Measurements from ENCODE around the gene CAMKK2.
"Not testable (repeated sequence)": the region's sequence is repeated elsewhere in the genome, so short reads cannot be mapped to it uniquely, and the experiment has no call there.

CAMKK2 gene

DNA sequence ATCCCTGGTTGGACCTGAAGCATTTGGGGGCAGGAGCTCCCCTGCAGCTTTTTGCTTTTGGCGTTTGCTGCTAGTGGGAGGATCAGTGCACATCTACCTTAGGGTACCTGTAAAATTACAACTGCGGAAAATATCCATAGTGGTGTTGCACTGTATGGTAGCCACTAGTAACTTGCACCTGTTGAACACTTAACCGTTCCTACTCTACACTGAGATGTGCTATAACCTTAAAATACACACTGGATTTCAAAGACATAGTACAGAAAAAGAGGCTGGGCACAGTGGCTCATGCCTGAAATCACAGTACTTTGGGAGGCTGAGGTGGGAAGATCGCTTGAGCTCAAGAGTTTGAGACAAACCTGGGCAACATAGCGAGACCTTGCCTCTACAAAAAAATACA lies 83.6 kb downstream of the CAMKK2 start:
- no peak for TF ChIP-seq POLR2A (IDR thresholded peaks at IDR 0.05; ENCODE audit: low read depth, low read length)
- TF ChIP-seq POLR2AphosphoS5 (IDR thresholded peaks at IDR 0.05; ENCODE audit: low read depth, low read length): no peak
- TF ChIP-seq TAF1 (IDR thresholded peaks at IDR 0.05; ENCODE audit: low read depth, low read length): no peak
- TF ChIP-seq POU2F2 (IDR thresholded peaks at IDR 0.05; ENCODE audit: low read depth, low read length): no peak
- TF ChIP-seq PAX5 (IDR thresholded peaks at IDR 0.05; ENCODE audit: insufficient read depth, low read length, severe bottlenecking): no peak
- TF ChIP-seq SPI1 (IDR thresholded peaks at IDR 0.05; ENCODE audit: low read depth, low read length): no peak
- DNase-seq (ENCODE audit: insufficient read length, low spot score): no peak
- no peak for FAIRE-seq

DNA sequence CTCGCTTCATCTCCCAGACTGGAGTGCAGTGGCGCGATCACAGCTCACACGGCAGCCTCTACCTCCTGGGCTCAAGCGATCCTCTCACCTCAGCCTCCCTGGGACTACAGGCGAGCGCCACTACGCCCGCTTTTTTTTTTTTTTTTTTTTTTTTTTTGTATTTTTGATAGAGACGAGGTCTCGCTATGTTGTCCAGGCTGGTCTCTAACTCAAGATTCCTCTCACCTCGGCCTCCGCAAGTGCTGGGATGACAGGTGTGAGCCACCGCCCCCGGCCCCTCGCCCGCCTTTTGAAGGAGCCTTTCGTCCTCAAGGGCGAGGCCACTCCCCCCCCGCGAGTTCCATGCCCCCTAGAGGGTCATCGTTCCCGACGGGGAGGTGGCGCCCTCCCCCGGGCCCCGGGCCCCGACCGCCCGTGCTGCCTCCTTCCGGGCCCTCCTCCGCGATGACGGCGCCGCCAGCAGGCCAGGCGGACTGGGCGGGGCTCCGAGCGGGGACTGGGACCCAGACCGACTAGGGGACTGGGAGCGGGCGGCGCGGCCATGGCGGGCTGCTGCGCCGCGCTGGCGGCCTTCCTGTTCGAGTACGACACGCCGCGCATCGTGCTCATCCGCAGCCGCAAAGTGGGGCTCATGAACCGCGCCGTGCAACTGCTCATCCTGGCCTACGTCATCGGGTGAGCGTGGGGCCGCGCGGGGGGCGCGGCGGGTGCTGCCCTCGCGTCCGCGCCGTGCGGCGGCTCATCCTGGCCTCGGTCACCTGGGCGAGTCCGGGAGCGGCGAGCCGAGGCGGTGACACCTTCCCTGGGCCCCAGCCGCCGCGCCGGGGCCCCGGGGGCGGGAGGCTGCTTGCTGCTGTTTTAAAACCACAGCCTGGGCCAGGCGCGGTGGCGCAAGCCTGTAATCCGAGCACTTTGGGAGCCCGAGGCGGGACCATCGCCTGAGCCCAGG lies 86.6 kb downstream of the CAMKK2 start, which contains the start of gene P2RX4:
Gene P2RX4 (plus strand): TSS at position 506 of the 949 bp plus-strand sequence. CDS start 36 bp downstream, at position 542.
- DNase-seq (ENCODE audit: insufficient read length, low spot score) (peak; percentile 91), FAIRE-seq (peak; percentile 88)
- TF ChIP-seq POLR2AphosphoS5 (IDR thresholded peaks at IDR 0.05; ENCODE audit: low read depth, low read length) (peak; percentile 75), SPI1 (IDR thresholded peaks at IDR 0.05; ENCODE audit: low read depth, low read length) (no peak), PAX5 (IDR thresholded peaks at IDR 0.05; ENCODE audit: insufficient read depth, low read length, severe bottlenecking) (no peak), POLR2A (IDR thresholded peaks at IDR 0.05; ENCODE audit: low read depth, low read length) (peak; percentile 91), POU2F2 (IDR thresholded peaks at IDR 0.05; ENCODE audit: low read depth, low read length) (no peak), TAF1 (IDR thresholded peaks at IDR 0.05; ENCODE audit: low read depth, low read length) (peak; percentile 74; the same call in 1 of the 2 replicates)

DNA sequence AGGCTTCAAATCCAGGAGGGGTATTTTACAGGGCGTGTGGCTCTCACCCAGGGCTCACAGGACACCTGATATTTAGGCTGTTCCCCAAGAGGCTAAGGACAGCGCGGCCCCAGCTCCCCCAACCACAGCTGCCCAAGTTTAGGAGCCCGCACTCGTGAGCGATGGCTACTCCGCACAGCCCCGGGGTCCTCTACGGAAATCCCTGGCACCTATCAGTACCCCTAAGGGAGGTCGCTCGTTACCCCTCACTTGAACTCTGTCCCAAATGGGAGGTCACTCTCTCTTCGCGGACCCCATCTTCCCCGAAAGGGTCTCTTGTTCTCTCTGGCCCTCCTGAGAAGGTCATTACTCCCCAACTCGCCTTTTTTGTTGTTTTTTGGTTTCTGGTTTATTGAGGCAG lies 87.3 kb downstream of the CAMKK2 start:
- TF ChIP-seq PAX5 (IDR thresholded peaks at IDR 0.05; ENCODE audit: insufficient read depth, low read length, severe bottlenecking) (no peak), POU2F2 (IDR thresholded peaks at IDR 0.05; ENCODE audit: low read depth, low read length) (no peak), TAF1 (IDR thresholded peaks at IDR 0.05; ENCODE audit: low read depth, low read length) (no peak), POLR2A (IDR thresholded peaks at IDR 0.05; ENCODE audit: low read depth, low read length) (no peak), POLR2AphosphoS5 (IDR thresholded peaks at IDR 0.05; ENCODE audit: low read depth, low read length) (no peak), SPI1 (IDR thresholded peaks at IDR 0.05; ENCODE audit: low read depth, low read length) (no peak)
- no peak for DNase-seq (ENCODE audit: insufficient read length, low spot score)
- no peak for FAIRE-seq

DNA sequence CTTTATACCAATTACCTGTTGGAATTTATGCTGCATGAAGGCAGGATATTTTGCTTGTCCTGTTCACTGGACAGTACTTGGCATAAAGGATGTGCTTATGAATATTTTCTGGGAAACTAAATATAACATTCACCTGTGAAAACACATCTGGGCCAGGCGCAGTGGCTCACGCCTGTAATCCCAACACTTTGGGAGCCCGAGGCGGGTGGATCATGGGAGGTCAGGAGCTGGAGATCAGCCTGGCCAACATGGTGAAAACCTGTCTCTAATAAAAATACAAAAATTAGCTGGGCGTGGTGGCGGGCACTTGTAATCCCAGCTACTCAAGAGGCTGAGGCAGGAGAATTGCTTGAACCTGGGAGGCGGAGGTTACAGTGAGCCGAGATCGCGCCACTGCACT lies 87.9 kb downstream of the CAMKK2 start:
- not testable (repeated sequence) for FAIRE-seq; DNase-seq (ENCODE audit: insufficient read length, low spot score)

DNA sequence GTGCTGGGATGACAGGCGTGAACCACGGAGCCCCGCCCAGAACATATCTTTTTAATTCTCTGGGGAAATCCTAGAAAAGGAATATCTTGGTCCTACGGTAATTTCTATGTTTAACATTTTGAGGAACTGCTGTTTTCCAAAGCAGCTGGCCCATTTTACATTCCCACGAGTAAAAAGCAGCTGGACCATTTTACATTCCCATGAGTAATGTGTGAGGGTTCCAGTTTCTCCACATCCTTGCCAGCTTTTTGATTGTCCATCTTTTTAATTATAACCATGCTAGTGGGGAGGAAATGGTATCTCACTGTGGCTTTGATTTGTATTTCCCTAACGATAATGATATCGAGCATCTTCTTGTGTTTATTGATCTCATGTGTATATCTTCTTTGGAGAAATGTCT lies 91.0 kb downstream of the CAMKK2 start:
- FAIRE-seq (no peak), DNase-seq (ENCODE audit: insufficient read length, low spot score) (no peak)
- no peak for TF ChIP-seq TAF1 (IDR thresholded peaks at IDR 0.05; ENCODE audit: low read depth, low read length)
- no peak for TF ChIP-seq POLR2AphosphoS5 (IDR thresholded peaks at IDR 0.05; ENCODE audit: low read depth, low read length)
- TF ChIP-seq POLR2A (IDR thresholded peaks at IDR 0.05; ENCODE audit: low read depth, low read length): no peak
- TF ChIP-seq SPI1 (IDR thresholded peaks at IDR 0.05; ENCODE audit: low read depth, low read length): no peak
- no peak for TF ChIP-seq PAX5 (IDR thresholded peaks at IDR 0.05; ENCODE audit: insufficient read depth, low read length, severe bottlenecking)
- no peak for TF ChIP-seq POU2F2 (IDR thresholded peaks at IDR 0.05; ENCODE audit: low read depth, low read length)

DNA sequence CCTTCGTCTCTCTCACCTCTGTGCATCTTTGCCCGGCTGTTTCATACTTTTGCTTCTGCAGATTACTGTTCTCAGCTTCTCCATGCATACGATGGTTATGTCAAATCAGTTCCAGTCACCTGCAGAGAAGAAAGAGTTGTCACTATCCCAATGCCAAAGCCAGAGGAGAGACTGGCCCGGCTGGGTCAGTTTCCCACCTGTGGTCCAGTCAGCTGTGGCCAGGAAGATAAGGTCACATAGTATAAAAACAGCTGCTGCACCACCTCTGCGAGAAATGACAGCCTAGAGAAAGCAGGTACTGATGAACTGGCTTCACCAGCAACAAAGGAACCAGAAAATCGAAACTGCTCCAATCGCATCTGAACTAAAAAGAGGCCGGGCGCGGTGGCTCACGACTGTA lies 93.0 kb downstream of the CAMKK2 start:
- no peak for FAIRE-seq
- DNase-seq (ENCODE audit: insufficient read length, low spot score): no peak
- TF ChIP-seq PAX5 (IDR thresholded peaks at IDR 0.05; ENCODE audit: insufficient read depth, low read length, severe bottlenecking) (no peak), POLR2AphosphoS5 (IDR thresholded peaks at IDR 0.05; ENCODE audit: low read depth, low read length) (no peak), TAF1 (IDR thresholded peaks at IDR 0.05; ENCODE audit: low read depth, low read length) (no peak), POU2F2 (IDR thresholded peaks at IDR 0.05; ENCODE audit: low read depth, low read length) (no peak)

DNA sequence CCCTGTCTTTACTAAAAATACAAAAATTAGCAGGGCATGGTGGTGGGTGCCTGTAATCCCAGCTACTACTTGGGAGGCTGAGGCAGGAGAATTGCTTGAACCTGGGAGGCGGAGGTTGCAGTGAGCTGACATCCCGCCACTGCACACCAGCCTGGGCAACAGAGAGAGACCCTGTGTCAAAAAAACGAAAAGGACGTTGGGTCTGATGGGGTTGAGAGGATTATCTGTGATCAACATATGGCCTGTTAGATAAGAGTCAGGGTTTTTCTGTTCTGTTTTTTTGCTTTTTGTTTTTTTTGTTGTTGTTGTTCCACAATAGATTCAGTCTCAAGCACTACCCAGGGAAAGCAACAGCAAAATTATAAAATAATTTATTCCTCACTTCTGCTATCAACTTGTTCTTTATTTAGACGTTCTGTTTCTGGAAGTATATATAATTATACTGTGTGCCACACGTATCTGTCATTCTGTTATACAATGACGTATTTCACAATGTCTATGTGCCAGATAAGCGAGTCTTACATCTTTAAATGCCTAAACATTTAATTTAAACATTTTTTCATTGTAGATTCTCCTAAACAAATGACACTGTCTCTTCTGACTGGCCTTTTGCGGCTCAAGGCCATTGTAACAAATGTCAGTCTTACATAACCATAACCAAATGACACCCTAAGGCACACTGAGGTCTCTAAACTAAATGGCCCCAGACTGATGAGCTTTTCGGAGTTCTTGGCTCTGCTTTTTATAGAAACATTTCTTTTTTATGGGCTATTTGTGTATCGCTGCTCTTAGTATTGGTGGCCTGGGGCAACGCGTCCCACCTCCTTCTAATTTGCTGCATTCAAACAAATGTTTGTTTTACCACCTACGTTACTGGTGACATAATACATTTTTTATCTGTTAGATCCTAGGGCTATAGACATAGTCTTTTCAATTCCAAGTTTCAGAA lies 93.8 kb downstream of the CAMKK2 start:
- DNase-seq (ENCODE audit: insufficient read length, low spot score): no peak
- no peak for FAIRE-seq
- TF ChIP-seq POU2F2 (IDR thresholded peaks at IDR 0.05; ENCODE audit: low read depth, low read length) (no peak), POLR2AphosphoS5 (IDR thresholded peaks at IDR 0.05; ENCODE audit: low read depth, low read length) (no peak), PAX5 (IDR thresholded peaks at IDR 0.05; ENCODE audit: insufficient read depth, low read length, severe bottlenecking) (no peak), TAF1 (IDR thresholded peaks at IDR 0.05; ENCODE audit: low read depth, low read length) (no peak), POLR2A (IDR thresholded peaks at IDR 0.05; ENCODE audit: low read depth, low read length) (no peak), SPI1 (IDR thresholded peaks at IDR 0.05; ENCODE audit: low read depth, low read length) (no peak)

DNA sequence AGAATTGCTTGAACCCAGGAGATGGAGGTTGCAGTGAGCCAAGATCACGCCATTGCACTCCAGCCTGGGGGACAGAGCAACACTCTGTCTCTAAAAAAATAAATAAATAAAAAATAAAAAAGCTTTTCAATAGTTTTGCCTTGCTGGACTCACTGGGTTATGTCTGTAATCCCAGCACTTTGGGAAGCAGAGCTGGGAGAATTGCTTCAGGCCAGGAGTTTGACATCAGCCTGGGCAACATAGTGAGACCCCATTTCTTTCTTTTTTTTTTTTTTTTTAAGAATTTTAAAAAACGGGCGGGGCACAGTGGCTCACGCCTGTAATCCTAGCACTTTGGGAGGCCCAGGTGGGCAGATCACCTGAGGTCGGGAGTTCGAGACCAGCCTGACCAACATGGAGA lies 95.4 kb downstream of the CAMKK2 start:
- DNase-seq (ENCODE audit: insufficient read length, low spot score); FAIRE-seq: not testable (repeated sequence)

DNA sequence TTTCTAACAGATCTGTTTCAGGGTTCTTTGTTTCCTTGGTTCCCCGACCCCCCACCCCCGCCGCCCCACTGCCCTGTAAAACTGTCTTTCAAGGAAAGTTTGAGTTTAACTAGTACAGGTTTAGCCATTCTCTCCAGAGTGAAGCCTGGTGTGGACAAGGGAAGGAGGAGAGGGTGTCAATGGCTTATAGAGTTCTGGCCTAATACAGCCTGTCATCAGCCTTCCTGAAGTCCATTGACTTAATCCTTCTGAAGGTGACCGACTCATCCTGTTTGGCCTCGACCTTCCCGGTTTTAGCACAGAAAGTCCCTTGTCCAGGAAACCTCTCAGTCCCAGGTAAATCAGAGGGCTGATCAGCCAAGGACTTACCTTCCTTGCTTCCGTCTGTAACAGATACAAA lies 97.6 kb downstream of the CAMKK2 start:
- FAIRE-seq (no peak), DNase-seq (ENCODE audit: insufficient read length, low spot score) (no peak)
- TF ChIP-seq PAX5 (IDR thresholded peaks at IDR 0.05; ENCODE audit: insufficient read depth, low read length, severe bottlenecking): no peak
- no peak for TF ChIP-seq POLR2AphosphoS5 (IDR thresholded peaks at IDR 0.05; ENCODE audit: low read depth, low read length)
- no peak for TF ChIP-seq POU2F2 (IDR thresholded peaks at IDR 0.05; ENCODE audit: low read depth, low read length)
- TF ChIP-seq TAF1 (IDR thresholded peaks at IDR 0.05; ENCODE audit: low read depth, low read length): no peak
- TF ChIP-seq SPI1 (IDR thresholded peaks at IDR 0.05; ENCODE audit: low read depth, low read length): no peak
- no peak for TF ChIP-seq POLR2A (IDR thresholded peaks at IDR 0.05; ENCODE audit: low read depth, low read length)
